Activated CD4-positive, alpha-beta memory T cell treated with anti-CD3 and anti-CD28 coated beads for 36 hours (primary cell): ENCODE data around the gene ZSWIM1. TPM values are rescaled to one million over a fixed set of nuclear protein-coding genes. Genes with fewer than 3 reads are reported as not detected.
"Not testable (repeated sequence)": the region's sequence is repeated elsewhere in the genome, so short reads cannot be mapped to it uniquely, and the experiment has no call there.

Experiments
- CTCF ChIA-PET: fragments of 350-600 bp; sonication (Branson Sonifier 250); formaldehyde crosslinking; loops from one replicate; lab custom pipeline; 2021; ENCODE audit warnings: antibody characterized with exemption, inconsistent platforms; lab: Charles Lee
- POLR2A ChIA-PET: fragments of 350-600 bp; sonication (Branson Sonifier 250); formaldehyde crosslinking; loops from one replicate; lab custom pipeline; 2021; ENCODE audit warnings: antibody characterized with exemption; lab: Charles Lee
- DNase-seq: peaks from one replicate; pipeline ENCODE4 v3.0.0-alpha.2; 2020
- H3K27ac Mint-ChIP-seq: one replicate; pipeline ENCODE4 v1.8.0; 2021; ENCODE audit warnings: mixed read lengths
- H3K27me3 Mint-ChIP-seq: one replicate; pipeline ENCODE4 v1.8.0; 2021; ENCODE audit warnings: mixed read lengths
- H3K36me3 Mint-ChIP-seq: one replicate; pipeline ENCODE4 v1.8.0; 2021; ENCODE audit warnings: mixed read lengths
- H3K4me1 Mint-ChIP-seq: one replicate; pipeline ENCODE4 v1.8.0; 2021; ENCODE audit warnings: low read depth, mixed read lengths
- H3K4me3 Mint-ChIP-seq: one replicate; pipeline ENCODE4 v1.8.0; 2021; ENCODE audit warnings: mild to moderate bottlenecking, mixed read lengths
- H3K9me3 Mint-ChIP-seq: one replicate; pipeline ENCODE4 v1.8.0; 2021; ENCODE audit warnings: mixed read lengths
- intact Hi-C: fragments of 100-400 bp; cut with micrococcal nuclease; formaldehyde crosslinking; loops from one replicate; pipeline ENCODE4 v1.15.1; 2023
- total RNA-seq, 2 experiments: library from RNA; stranded (reverse); gene quantifications; one replicate each; pipeline ENCODE4 v1.2.3, GENCODE V29; 2021

The ZSWIM1 gene
- total RNA-seq, 2 experiments from 2014 or later: 7.7 to 8.1 TPM

GRCh38 chr20:45901332-45901731, 20.3 kb downstream of the ZSWIM1 start:
- DNase-seq, CTCF ChIA-PET, H3K4me3 Mint-ChIP-seq, H3K27ac Mint-ChIP-seq, H3K4me1 Mint-ChIP-seq, H3K9me3 Mint-ChIP-seq, intact Hi-C loops, H3K27me3 Mint-ChIP-seq, POLR2A ChIA-PET: not testable (repeated sequence)
- peaks cover 14% of the 10 kb centered on the region for H3K36me3 Mint-ChIP-seq

GRCh38 chr20:45902199-45902701, 21.2 kb downstream of the ZSWIM1 start:
- no peak for DNase-seq
- CTCF ChIA-PET: no interaction called here
- no peak overlapping the region for H3K27ac Mint-ChIP-seq
- H3K9me3 Mint-ChIP-seq: no peaks in the 10 kb centered on the region
- no peaks in the 10 kb centered on the region for H3K4me1 Mint-ChIP-seq
- H3K4me3 Mint-ChIP-seq: no peak overlapping the region
- H3K27me3 Mint-ChIP-seq: no peaks in the 10 kb centered on the region
- POLR2A ChIA-PET: no interaction called here
- peaks cover 12% of the 10 kb centered on the region for H3K36me3 Mint-ChIP-seq
- intact Hi-C loops: no loop called here

GRCh38 chr20:45904583-45905504, 23.8 kb downstream of the ZSWIM1 start:
- no peak overlapping the region for H3K27ac Mint-ChIP-seq
- DNase-seq: no peak
- intact Hi-C loops: no loop called here
- no peaks in the 10 kb centered on the region for H3K36me3 Mint-ChIP-seq
- POLR2A ChIA-PET: no interaction called here
- H3K27me3 Mint-ChIP-seq: no peaks in the 10 kb centered on the region
- no peak overlapping the region for H3K4me3 Mint-ChIP-seq
- H3K4me1 Mint-ChIP-seq: peaks cover under 1% of the 10 kb centered on the region
- CTCF ChIA-PET: interaction anchor here (1.1 to 1.3 kb wide), 2 partner anchors 109 to 113 kb away, joined by 3 to 4 read pairs; partner anchors contain the start of genes DNTTIP1 and WFDC3
- H3K9me3 Mint-ChIP-seq: no peaks in the 10 kb centered on the region

GRCh38 chr20:45905505-45906079, 24.6 kb downstream of the ZSWIM1 start:
- H3K4me1 Mint-ChIP-seq: peaks cover 5% of the 10 kb centered on the region
- H3K36me3 Mint-ChIP-seq: no peaks in the 10 kb centered on the region
- H3K27ac Mint-ChIP-seq: no peak overlapping the region
- H3K4me3 Mint-ChIP-seq: no peak overlapping the region
- CTCF ChIA-PET: interaction anchor here (1.1 to 1.3 kb wide), 2 partner anchors 108 to 113 kb away, joined by 3 to 4 read pairs; partner anchors contain the start of genes DNTTIP1 and WFDC3
- H3K9me3 Mint-ChIP-seq: no peaks in the 10 kb centered on the region
- POLR2A ChIA-PET: interaction anchor here (1.2 kb wide), 1 partner anchor 29 kb away, joined by 3 read pairs; the partner anchor contains the start of gene PCIF1
- intact Hi-C loops: no loop called here
- no peak for DNase-seq
- H3K27me3 Mint-ChIP-seq: no peaks in the 10 kb centered on the region

- ChIA-PET CTCF (interaction anchor here (1.1 kb wide), 1 partner anchor 108 kb away, joined by 3 read pairs; no protein-coding TSS in a partner anchor), POLR2A (no interaction called here)
- intact Hi-C loops: no loop called here
- peaks cover 2% of the 10 kb centered on the region for H3K27me3 Mint-ChIP-seq
- no peaks in the 10 kb centered on the region for H3K36me3 Mint-ChIP-seq
- H3K9me3 Mint-ChIP-seq: no peaks in the 10 kb centered on the region
- H3K27ac Mint-ChIP-seq: no peak overlapping the region
- H3K4me1 Mint-ChIP-seq: peaks cover 19% of the 10 kb centered on the region
- H3K4me3 Mint-ChIP-seq: no peak overlapping the region
- DNase-seq: no peak
Observed at GRCh38 chr20:45907219-45907948, 26.4 kb downstream of the ZSWIM1 start.

GRCh38 chr20:45908084-45908483, 27.1 kb downstream of the ZSWIM1 start:
- H3K4me1 Mint-ChIP-seq: peaks cover 22% of the 10 kb centered on the region
- no peak overlapping the region for H3K4me3 Mint-ChIP-seq
- no peak overlapping the region for H3K27ac Mint-ChIP-seq
- DNase-seq: no peak
- H3K27me3 Mint-ChIP-seq: peaks cover 4% of the 10 kb centered on the region
- ChIA-PET POLR2A (no interaction called here), CTCF (interaction anchor here (1.1 kb wide), 1 partner anchor 109 kb away, joined by 3 read pairs; no protein-coding TSS in a partner anchor)
- H3K9me3 Mint-ChIP-seq: no peaks in the 10 kb centered on the region
- no peaks in the 10 kb centered on the region for H3K36me3 Mint-ChIP-seq
- intact Hi-C loops: no loop called here

- H3K27me3 Mint-ChIP-seq: peaks cover 6% of the 10 kb centered on the region
- H3K4me1 Mint-ChIP-seq: peaks cover 23% of the 10 kb centered on the region
- DNase-seq: no peak
- intact Hi-C loops: no loop called here
- H3K36me3 Mint-ChIP-seq: no peaks in the 10 kb centered on the region
- no peak overlapping the region for H3K4me3 Mint-ChIP-seq
- no peaks in the 10 kb centered on the region for H3K9me3 Mint-ChIP-seq
- CTCF ChIA-PET: no interaction called here
- no peak overlapping the region for H3K27ac Mint-ChIP-seq
- POLR2A ChIA-PET: interaction anchor here (0.9 to 1.3 kb wide), 4 partner anchors 12 to 26 kb away, joined by 3 to 5 read pairs (median 3); partner anchors contain the start of gene NEURL2
Observed at GRCh38 chr20:45909336-45909808, 28.3 kb downstream of the ZSWIM1 start.

- Mint-ChIP-seq H3K4me3 (peak overlapping the region; percentile 74), H3K36me3 (no peaks in the 10 kb centered on the region), H3K27me3 (peaks cover 9% of the 10 kb centered on the region), H3K9me3 (no peaks in the 10 kb centered on the region), H3K4me1 (peaks cover 23% of the 10 kb centered on the region), H3K27ac (peak overlapping the region; percentile 46)
- DNase-seq: no peak
- ChIA-PET CTCF (interaction anchor here (1.0 to 1.1 kb wide), 2 partner anchors 26 to 60 kb away, joined by 3 to 4 read pairs; no protein-coding TSS in a partner anchor), POLR2A (interaction anchor here (0.6 to 1.3 kb wide), 4 partner anchors 11 to 1028 kb away, joined by 3 to 5 read pairs (median 4); partner anchors contain the start of gene NEURL2)
- intact Hi-C loops: loop anchor here (2.0 kb wide), 2 partner anchors 17 to 25 kb away; partner anchors contain the start of gene PCIF1
Observed at GRCh38 chr20:45909817-45910669, 29.0 kb downstream of the ZSWIM1 start.

- H3K36me3 Mint-ChIP-seq: no peaks in the 10 kb centered on the region
- H3K27ac Mint-ChIP-seq: peak overlapping the region; percentile 46
- no peaks in the 10 kb centered on the region for H3K9me3 Mint-ChIP-seq
- DNase-seq: peak; percentile 98
- H3K4me1 Mint-ChIP-seq: peaks cover 23% of the 10 kb centered on the region
- ChIA-PET CTCF (interaction anchor here (1.0 to 1.1 kb wide), 2 partner anchors 26 to 59 kb away, joined by 3 to 4 read pairs; no protein-coding TSS in a partner anchor), POLR2A (interaction anchor here (0.6 kb wide), 1 partner anchor 1029 kb away, joined by 4 read pairs; no protein-coding TSS in a partner anchor)
- H3K27me3 Mint-ChIP-seq: peaks cover 9% of the 10 kb centered on the region
- H3K4me3 Mint-ChIP-seq: peak overlapping the region; percentile 74
- intact Hi-C loops: loop anchor here (2.0 kb wide), 2 partner anchors 18 to 24 kb away; partner anchors contain the start of gene PCIF1
Observed at GRCh38 chr20:45910670-45911485, 29.9 kb downstream of the ZSWIM1 start.
